HG03342 (cell line): Measurements from ENCODE around the gene HIPK2.
"Not testable (repeated sequence)": the region's sequence is repeated elsewhere in the genome, so short reads cannot be mapped to it uniquely, and the experiment has no call there.

Experiments used
- ATAC-seq: cut with Tn5 transposase; IDR thresholded peaks from one replicate; pipeline ENCODE4 v1.9.1; 2021; ENCODE audit warnings: mild to moderate bottlenecking, moderate library complexity; ENCODE audit not compliant: unreplicated experiment

HIPK2 gene

DNA sequence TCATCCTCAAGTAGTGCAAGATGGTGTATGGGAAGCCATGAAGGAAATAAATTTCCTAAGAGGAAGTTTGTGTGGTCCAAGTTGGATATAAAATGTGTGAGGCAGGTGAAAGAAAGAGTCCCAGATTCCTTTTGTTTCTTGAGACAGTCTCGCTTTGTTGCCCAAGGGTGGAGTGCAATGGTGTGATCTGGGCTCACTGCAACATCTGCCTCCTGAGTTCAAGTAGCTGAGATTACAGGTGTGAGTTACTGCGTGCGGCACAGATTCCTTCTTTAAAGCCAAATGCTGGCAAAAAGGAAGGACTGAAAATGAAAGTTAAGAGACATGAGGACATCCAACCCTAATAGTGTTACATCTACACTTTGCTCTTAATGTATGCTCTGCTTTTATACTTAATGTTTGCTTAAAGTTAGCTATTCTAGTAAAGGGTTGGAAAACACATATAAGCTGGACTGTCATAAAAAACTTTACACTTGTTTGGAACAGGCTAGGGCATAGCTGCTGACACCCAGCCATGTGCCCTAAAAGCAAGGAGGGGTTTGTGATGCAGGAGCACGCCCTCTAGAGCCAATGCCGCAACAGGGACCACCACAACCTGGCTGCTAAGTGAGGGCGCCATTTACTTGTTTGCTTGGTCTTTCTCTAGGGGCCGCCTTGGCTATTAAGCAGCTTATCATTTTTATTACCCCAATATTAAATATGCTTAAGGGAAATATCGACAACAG lies 219.8 kb downstream of the HIPK2 start:
- ATAC-seq = no peak

DNA sequence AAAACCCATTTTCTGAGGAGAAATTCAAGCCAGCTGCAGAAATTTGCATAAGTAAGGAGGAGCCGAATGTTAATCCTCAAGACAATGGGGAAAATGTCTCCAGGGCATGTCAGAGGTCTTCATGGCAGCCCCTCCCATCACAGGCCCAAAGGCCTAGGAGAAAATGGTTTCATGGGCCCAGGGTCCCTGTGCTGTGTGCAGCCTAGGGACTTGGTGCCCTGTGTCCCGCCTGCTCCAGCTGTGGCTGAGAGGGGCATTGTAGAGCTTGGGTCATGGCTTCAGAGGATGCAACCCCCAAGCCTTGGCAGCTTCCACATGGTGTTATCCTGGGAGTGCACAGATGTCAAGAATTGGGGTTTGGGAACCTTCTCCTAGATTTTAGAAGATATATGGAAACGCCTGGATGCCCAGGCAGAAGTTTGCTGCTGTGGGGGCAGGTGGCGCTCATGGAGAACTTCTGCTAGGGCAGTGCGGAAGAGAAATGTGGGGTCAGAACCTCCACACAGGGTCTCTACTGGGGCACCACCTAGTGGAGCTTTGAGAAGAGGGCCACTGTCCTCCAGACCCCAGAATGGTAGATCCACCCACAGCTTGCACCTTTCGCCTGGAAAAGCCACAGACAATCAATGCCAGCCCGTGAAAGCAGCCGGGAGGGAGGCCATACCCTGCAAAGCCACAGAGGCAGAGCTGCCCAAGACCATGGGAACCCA lies 223.7 kb downstream of the HIPK2 start:
- ATAC-seq = not testable (repeated sequence)

DNA sequence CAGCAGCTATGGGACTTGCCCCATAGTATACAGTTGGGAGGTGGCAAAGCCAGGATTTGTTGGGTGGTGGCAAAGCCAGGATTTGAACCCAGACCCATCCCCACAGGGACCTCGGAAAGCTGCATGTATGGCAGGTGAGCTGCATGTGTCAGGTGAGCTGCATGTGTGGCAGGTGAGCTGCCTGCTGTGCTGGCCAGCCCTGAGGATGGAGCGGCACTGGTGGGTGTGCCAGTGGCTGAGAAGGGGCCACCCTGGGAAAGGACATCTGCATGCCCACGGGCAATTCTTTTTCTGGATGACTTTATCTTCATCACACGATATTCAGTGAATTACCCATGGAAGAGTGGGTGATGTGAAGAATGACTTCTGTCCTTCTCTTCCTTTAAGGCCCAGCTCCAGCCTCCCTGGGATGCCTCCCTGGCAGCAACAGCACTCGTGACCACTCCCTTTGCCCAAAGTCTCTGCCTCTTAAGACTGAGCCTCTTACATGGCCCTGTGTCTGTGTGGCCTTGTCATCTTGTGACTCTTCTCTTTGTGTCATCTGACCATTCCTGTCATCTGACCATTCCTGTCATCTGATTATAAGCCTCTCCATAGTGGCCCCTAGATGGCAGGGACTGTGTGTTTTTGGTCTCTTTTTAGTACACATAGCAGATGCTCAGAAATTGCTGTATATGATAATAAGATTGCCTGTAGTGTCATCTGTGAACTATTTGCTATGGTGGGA lies 229.3 kb downstream of the HIPK2 start:
- no peak for ATAC-seq

DNA sequence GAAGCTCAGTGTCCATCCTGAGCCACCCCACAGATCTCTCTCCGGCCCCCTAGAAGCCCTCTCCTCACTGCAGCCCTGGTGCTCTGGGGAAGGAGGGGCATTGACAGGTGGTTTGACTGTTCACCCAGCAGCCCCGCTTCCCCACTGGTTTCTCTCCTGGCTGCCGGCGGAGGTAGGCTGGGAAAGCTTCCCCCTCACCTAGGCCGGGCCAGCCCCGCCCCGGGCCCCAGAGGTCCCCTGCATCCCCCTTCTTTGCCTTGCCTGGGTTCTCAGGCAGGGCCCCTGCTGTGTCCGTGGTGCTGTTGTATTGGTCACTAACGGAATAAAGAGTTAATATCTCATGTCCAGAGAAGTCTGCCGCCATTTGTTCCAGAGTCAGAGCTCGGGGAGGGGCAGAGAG lies 233.2 kb downstream of the HIPK2 start:
- ATAC-seq = no peak

DNA sequence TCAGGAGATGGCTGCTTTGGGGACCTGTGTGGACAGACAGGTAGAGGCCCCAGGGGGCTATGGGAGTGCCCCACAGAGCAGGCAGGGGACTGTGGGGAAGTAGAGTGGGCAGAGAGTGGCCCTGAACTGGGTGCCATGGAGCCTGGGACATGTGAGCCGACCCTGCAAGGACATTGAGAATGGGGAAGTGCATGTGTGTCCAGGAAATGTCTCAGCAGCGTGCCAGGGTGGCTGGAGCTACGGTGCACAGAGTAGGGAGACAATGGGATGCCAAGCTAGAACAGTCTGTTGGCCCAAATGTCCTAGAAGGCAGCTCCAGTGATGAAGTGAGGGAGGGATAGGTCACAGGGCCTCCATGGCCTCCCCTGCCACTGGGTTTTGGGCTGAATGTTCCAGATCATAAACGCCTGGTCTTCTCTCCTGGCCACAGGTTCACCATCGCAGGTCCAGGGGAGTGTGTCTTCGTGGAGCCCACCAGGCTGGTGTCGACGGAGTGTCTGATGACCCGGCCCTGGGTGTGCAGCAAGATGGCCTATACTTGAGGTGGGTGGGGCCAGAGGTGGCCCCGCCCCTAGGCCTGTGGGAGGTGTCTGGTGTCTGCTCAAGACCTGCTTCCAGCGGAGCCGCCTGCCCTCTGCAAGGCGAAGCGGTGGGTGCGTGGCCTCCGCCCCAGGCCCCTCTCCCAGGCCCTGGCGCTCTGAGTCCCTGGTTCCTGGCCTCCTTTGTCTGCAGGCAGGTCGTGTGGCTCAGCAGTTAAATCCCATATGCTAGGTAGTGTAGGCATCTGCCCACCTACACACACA lies 233.8 kb downstream of the HIPK2 start:
- ATAC-seq = no peak

DNA sequence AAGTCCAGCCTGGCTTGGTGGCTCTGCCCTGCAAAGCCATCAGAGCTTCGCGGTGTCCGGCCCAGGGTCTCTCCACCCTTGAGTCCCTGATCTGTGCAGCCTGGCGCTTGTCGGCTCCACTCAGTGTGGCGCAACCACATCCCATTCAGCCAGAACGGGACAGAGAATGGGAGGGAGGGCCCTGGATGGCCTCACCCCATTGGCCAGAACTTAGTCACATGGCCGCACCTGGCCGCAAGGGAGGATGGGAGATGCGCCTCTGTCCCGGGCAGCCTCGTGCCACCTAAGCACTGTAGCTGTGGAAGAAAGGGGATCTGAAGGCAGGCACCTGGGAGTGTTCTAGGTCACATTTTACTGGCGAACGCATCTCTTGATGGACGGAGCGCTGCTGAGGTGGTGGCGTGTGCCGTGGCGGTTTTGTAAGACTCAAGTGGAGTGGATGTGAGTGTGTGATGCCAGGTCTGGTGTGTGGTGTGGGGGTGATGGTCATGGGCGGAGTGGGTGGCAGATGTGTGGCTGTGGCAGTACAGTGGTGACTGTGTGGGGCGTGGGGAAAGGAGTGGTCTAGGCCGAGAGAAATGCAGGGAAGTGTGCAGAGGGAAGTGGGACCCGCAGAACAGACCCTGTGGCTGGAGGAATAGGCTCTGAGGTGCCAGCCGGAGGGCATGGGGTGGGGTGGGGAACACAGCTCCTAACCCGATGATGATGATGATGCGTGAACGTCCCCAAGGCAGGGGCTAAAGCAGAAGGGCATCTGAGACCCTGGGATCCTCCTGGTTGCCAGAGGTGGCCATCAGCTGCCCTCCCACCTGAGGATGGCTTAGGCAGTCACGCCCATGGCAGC lies 235.3 kb downstream of the HIPK2 start:
- no peak for ATAC-seq

DNA sequence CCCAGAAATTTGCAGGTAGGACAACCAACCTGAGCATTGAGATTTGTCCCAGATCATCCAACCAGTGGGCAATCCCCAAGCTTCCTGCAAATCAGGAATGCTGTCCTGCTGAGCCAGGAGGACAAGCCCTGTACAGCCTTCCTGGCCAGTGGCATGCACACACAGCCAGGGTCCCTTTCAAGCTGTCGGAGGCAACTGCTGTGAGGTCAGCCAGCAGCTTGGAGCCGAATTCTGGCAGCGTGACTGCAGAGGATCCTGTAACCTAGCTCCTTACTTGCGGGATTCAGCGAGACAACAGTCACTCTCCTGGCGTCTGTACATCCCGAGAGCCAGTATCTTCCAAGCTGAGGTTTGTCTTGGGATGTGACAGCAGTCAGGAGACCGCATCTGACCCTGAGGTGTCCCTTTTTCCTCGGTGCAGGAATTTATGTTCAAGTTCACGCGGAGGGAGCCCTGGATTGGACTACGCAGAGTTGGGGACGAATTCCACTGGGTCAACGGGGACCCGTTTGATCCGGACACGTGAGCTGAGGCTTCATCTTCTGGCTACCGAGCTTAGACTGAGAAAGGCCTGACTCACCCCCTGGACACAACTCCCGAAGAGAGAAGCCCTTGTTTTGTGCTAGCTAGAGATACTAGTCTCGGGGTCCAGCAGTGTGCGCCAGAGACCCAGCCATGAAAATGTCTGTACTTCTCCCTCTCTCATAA lies 236.0 kb downstream of the HIPK2 start:
- no peak for ATAC-seq

DNA sequence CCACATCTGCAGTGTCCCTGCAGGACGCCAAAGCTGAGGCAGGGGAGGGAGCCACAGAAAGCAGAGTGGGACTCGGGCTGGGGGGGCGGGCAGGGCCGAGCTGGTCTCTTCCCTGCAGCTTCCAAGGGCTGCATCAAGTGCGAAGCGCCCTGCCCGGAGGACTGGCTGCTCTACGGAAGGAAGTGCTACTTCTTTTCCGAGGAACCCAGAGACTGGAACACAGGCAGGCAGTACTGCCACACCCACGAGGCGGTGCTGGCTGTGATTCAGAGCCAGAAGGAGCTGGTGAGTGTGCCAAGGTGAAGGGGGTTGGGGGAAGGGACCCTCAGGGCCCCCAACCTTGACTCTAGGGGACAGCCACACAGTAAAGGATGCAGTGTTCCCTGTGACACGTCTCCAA lies 237.6 kb downstream of the HIPK2 start:
- ATAC-seq = no peak

DNA sequence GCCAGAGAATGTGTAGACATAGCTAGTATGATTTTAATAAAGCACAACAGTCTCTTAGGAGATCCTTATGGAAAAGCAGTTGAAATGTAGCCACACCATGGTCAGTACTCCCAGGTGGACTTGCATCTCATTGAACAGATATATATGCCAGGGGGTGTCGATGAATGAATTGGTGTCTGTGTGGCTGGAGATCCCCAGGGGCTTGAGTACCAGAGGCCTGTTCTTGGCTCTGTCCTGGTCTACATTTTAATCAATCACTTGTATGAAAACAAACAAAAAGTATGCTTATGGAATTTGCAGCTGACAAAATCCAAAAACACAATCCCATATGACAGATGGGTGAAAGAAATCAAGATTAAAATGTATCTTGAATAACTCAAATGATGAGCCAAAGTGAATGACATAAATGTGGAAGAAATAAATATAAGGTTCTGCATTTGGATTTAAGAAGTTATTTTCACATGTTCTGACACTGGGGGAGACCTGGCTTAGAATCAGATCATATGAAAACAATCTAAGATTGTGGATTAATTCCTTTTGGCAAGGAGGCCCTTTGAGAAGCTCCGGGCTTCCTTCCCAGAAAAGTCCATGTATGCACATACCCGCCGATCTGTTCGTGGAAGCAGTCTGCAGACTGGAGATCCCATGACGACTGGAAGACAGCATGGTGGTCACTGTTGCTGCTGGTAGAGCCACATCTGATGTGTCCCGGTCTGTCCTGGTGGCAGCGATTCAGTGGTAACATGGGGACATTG lies 238.7 kb downstream of the HIPK2 start:
- no peak for ATAC-seq

DNA sequence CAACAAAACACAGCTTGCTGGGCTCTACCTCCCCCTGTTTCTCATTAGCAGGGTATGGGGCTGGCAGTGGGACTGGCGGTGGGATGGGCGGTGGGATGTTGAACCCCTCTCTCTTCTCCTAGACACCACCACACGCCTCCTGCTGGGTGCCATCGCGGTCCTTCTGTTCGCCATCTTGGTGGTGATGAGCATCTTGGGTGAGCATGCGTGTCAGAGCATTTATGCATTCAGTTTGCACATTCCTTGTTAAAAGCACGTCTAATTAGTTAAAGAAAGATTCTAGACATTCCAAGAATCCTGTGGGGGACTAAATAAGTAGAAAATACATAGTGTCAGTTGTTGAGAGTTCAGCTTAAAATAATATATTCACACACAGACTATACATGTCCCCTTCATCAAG lies 241.6 kb downstream of the HIPK2 start:
- no peak for ATAC-seq

DNA sequence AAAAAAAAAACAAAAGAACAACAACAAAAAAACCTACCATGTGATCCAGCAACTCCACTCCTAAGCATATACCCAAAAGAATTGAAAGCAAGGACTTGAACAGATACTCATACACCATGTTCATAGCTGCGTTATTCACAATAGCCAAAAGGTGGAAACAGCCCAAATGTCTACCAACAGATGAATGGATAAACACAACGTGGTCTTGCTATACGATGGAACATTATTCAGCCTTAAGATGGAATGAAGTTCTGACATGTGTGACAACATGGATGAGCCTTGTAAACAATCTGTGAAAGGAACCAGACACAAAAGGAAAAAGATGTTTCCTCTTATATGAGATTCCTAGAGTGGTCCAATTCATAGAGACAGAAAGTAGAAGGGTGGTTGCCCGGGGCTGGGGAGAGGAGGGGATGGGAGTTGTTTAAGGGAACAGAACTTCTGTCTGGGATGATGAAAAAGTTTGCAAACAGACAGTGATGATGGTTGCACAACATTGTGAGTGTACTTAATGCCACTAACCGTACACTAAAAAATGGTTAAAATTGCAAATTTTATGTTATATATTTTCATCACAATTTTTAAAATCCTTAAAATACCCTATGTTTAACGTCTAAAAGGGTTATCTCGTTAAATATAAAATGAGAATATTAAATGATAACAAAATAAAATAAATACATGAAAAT lies 242.7 kb downstream of the HIPK2 start:
- no peak for ATAC-seq

DNA sequence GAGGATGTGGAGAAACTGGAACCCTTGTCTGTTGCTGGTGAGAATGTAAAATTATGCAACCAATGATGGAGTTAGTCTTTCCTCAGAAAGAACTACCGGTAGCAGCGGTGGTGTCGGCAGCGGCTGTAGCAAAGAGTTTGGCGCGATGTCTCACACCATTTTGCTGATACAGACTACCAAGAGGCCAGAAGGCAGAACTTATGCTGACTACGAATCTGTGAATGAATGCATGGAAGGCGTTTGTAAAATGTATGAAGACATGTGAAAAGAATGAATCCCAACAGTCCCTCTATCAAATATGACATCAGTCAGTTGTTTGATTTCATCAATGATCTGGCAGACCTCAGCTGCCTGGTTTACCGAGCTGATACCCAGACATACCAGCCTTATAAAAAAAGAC lies 243.7 kb downstream of the HIPK2 start:
- ATAC-seq = no peak

DNA sequence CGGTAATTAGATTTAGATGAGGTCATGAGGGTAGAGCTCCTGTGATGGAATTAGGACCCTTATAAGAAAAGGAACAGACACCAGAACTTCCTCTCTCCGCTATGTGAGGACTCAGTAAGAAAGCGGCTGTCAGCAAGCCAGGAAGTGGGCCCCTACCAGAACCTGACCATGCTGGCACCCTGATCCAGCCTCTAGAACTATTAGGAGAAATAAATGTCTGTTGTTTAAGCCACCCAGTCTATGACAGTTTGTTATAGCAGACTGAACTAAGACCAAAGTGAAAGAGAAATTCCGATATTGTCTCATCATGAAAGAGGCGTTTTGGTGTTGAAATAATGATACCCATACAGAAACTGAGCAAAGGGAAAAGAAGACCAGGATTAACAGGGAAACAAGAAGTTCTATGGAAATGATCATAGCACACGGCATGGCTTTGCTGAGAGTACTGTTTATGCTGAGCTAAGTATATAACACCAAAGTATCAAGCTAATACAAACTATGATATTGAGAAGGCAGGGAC lies 245.1 kb downstream of the HIPK2 start:
- no peak for ATAC-seq

DNA sequence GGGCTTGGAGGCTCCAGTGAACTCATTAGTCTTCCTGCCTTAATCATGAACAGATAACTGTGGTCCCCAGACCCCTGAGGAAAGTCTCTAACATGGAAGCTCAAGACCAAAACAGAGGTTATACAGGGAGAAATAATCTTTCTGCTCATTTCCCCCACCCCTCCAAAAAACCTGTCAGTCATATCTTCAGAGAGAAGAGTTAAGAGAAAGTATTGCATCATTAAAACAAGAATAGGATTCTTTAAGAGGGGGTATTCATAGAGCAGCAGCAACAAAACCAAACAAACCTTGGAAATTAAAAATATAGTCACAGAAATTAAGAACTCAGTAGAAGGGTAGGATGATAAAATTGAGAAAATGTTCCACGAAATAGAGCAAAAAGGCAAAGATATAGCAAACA lies 246.7 kb downstream of the HIPK2 start:
- no peak for ATAC-seq

DNA sequence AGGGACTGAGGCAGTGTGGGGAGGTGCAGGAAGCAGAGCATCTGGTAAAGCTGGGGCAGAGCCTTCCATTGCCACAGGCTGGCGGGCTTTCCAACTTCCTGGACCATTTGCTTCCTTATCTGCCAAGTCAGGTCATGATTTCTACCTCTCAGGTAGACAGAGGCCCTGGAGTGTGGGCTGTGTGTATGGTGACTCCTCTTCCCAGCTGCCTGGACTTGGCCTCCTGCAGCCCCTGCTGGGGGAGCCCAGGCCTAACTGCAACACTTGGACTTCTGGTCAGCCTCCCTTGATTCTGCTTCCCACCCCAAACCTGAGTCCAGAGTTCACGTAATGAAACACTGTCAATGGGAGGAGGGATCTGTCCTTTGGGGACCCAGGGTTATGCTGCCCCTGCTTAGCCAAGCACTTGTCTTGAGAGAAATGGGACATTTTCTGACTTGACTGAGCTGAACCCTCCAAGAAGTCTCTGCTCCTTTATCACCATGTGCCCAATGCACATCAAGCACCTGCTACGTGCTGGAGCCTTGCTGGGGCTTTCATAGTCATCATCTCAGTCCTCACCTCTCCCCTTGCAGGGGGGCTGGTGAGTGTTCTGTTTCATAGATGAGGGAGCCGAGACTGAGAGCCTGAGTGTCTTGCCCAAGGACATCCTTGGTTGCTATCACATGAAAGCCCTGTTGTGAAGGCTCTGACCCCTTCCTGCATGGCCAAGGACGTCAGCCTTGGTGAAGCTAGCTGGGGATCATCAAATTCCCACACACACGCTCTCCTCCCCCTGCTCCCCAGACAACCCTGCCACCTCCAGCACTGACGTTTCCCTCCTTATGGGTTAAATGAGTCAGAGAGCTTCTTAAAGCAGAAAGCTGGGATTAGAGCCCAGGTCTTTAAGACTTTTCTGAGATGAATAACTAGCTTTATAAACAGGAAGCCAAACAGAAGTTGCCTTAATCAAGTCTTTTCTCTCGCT lies 250.9 kb downstream of the HIPK2 start:
- ATAC-seq = no peak

DNA sequence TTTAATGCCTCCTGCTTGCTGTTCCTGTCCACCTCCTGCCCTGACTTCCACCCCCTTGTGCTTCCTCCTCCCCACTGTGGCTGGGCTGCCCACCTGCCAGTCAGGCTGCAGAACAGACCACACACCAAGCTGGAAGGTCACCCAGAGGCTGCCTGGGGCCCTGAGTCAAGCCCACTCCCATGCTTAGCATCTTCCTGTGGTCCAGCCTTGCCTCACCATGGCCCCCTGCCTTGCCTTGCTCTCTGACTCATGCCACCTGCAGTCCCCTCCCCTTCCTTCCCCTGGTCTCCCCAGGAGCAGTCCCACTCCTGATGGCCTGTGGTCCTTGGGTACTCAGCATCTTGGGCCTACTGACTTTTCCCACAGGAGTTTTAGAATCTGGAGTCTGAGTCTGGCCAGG lies 252.0 kb downstream of the HIPK2 start:
- no peak for ATAC-seq

DNA sequence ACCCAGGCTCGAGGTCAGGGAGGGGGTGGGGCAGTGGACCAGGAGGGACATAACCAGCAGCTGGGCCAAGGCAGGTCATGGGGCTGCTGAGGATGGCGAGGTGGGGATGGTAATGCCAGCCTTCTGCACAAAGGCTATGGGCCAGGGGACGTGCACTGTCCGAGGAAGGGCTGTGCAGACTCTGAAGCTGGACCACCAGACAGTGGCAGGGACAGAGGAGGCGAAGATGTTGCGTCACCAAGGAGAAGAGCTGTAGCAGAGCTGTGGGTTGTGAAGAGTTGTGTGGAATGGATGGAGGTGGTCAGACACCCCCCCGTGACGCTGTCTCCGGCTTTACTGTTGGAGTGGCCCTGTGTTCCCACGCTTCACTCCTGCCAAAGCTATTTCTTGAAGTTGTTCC lies 252.6 kb downstream of the HIPK2 start:
- no peak for ATAC-seq
